Calu3 (cell line): ENCODE results near the gene CDCP2. TPM values are rescaled to one million over a fixed set of nuclear protein-coding genes. Genes with fewer than 3 reads are reported as not detected.

ENCODE experiments used
- BruUV-seq: library from RNA; stranded (reverse); fragments of 400-500 nt; replicated peaks from 2 replicates; lab custom pipeline; 2021; lab: Mats Ljungman, UMichigan
- CTCF ChIA-PET: fragments of 300-600 bp; sonication (Branson Sonifier 250); formaldehyde crosslinking; loops from one replicate; lab custom pipeline; 2022; ENCODE audit warnings: antibody characterized with exemption; lab: Charles Lee
- DNase-seq: peaks from one replicate; pipeline ENCODE4 v3.0.0; 2022
- H3K27ac Mint-ChIP-seq: one replicate; pipeline ENCODE4 v1.8.0; 2022; ENCODE audit warnings: mixed read lengths; ENCODE audit not compliant: unreplicated experiment
- H3K27me3 Mint-ChIP-seq: one replicate; pipeline ENCODE4 v1.8.0; 2022; ENCODE audit warnings: mixed read lengths; ENCODE audit not compliant: unreplicated experiment
- H3K36me3 Mint-ChIP-seq: one replicate; pipeline ENCODE4 v1.8.0; 2022; ENCODE audit warnings: mild to moderate bottlenecking, moderate library complexity, mixed read lengths; ENCODE audit not compliant: insufficient read depth, unreplicated experiment
- H3K4me1 Mint-ChIP-seq: one replicate; pipeline ENCODE4 v1.8.0; 2022; ENCODE audit warnings: mild to moderate bottlenecking, low read depth, mixed read lengths; ENCODE audit not compliant: unreplicated experiment
- H3K4me3 Mint-ChIP-seq: one replicate; pipeline ENCODE4 v1.8.0; 2022; ENCODE audit warnings: mild to moderate bottlenecking, low read depth, moderate library complexity, mixed read lengths; ENCODE audit not compliant: unreplicated experiment
- H3K9me3 Mint-ChIP-seq: one replicate; pipeline ENCODE4 v1.8.0; 2022; ENCODE audit warnings: low read depth, mixed read lengths; ENCODE audit not compliant: unreplicated experiment
- intact Hi-C: fragments of 100-400 bp; cut with micrococcal nuclease; formaldehyde crosslinking; loops from one replicate; pipeline ENCODE4 v1.10.0; 2022; ENCODE audit not compliant: unreplicated experiment
- total RNA-seq: library from RNA; stranded (reverse); gene quantifications from 2 replicates; pipeline ENCODE4 v1.2.3, GENCODE V29; 2022
- TF ChIP-seq, protein P1 (sequence below): fragments of 200-600 bp; IDR thresholded peaks from one replicate; pipeline ENCODE4 v1.8.0; 2022; ENCODE audit warnings: antibody characterized with exemption; ENCODE audit not compliant: unreplicated experiment

Gene CDCP2
- total RNA-seq, 1 experiment from 2014 or later: not detected

DNA sequence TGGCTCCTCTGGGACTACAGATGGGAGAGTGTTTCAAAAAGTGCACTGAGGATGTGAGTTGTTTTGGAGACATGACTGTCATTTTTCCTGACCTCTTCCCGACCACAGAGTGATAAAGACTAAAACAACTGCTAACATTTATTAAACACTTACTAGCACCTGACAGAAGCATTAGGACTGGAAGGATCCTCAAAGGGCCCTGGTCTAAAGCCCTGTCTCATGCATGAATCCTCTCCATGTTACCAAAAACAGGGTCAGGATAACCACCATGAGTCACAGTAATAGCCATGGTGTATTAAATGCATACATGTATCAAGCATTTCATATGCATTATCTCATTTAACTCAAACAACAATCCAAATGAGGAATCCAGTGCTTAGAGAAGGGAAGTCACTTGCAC, 35.5 kb upstream of the CDCP2 start:
- CTCF ChIA-PET: no interaction called here
- Mint-ChIP-seq H3K9me3 (no peaks in the 10 kb centered on the region), H3K36me3 (no peaks in the 10 kb centered on the region), H3K4me1 (no peaks in the 10 kb centered on the region), H3K27me3 (no peaks in the 10 kb centered on the region), H3K27ac (no peak overlapping the region), H3K4me3 (no peak overlapping the region)
- BruUV-seq: no TSS peak
- DNase-seq: no peak
- intact Hi-C loops: no loop called here
- TF ChIP-seq, protein P1, sequence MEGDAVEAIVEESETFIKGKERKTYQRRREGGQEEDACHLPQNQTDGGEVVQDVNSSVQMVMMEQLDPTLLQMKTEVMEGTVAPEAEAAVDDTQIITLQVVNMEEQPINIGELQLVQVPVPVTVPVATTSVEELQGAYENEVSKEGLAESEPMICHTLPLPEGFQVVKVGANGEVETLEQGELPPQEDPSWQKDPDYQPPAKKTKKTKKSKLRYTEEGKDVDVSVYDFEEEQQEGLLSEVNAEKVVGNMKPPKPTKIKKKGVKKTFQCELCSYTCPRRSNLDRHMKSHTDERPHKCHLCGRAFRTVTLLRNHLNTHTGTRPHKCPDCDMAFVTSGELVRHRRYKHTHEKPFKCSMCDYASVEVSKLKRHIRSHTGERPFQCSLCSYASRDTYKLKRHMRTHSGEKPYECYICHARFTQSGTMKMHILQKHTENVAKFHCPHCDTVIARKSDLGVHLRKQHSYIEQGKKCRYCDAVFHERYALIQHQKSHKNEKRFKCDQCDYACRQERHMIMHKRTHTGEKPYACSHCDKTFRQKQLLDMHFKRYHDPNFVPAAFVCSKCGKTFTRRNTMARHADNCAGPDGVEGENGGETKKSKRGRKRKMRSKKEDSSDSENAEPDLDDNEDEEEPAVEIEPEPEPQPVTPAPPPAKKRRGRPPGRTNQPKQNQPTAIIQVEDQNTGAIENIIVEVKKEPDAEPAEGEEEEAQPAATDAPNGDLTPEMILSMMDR: no peak

- CTCF ChIA-PET: interaction anchor here (1.4 kb wide), 1 partner anchor 14 kb away, joined by 3 read pairs; the partner anchor contains the start of genes CYB5RL and MRPL37
- BruUV-seq: no TSS peak
- H3K4me1 Mint-ChIP-seq: no peaks in the 10 kb centered on the region
- DNase-seq: no peak
- H3K36me3 Mint-ChIP-seq: no peaks in the 10 kb centered on the region
- intact Hi-C loops: no loop called here
- H3K9me3 Mint-ChIP-seq: no peaks in the 10 kb centered on the region
- no peak overlapping the region for H3K27ac Mint-ChIP-seq
- no peak overlapping the region for H3K4me3 Mint-ChIP-seq
- TF ChIP-seq, protein P1: no peak
- H3K27me3 Mint-ChIP-seq: no peaks in the 10 kb centered on the region
Measured at GRCh38 chr1:54186056-54186455, 33.3 kb upstream of the CDCP2 start.

DNA sequence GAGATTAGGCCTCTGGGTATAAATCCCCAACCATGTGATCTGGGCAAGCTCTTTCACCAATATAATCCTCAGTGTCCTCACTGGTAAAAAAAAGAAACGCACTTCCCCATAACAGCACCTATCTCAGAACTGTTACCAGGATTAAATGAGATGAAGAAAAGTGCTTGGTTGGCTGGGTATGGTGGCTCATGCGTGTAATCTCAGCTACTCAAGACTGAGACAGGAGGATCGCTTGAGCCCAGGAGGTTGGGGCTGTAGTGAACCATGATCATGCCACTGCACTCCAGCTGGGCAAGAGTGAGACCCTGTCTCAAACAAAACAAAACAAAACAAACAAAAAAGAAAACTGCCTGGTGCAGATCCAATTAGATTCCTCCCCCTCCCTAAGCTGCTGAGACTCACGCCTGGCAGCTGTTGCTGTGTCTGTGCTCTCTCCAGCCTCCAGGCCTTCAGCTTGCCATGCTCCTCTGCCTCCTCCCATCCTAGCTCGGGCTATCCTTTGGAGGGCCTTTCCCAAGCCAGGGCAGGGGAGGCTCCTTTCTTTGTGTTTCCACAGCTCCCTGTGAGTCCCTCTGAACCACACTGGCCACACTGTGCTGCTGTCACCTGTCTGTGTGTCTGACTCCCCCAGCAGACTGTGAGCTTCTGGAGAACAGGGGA, 28.0 kb upstream of the CDCP2 start:
- TF ChIP-seq, protein P1: no peak
- H3K9me3 Mint-ChIP-seq: no peaks in the 10 kb centered on the region
- no peak for DNase-seq
- intact Hi-C loops: no loop called here
- BruUV-seq: no TSS peak
- H3K27ac Mint-ChIP-seq: no peak overlapping the region
- CTCF ChIA-PET: interaction anchor here (1.2 kb wide), 1 partner anchor 19 kb away, joined by 4 read pairs; the partner anchor contains the start of genes CYB5RL and MRPL37
- H3K36me3 Mint-ChIP-seq: no peaks in the 10 kb centered on the region
- no peaks in the 10 kb centered on the region for H3K27me3 Mint-ChIP-seq
- H3K4me1 Mint-ChIP-seq: no peaks in the 10 kb centered on the region
- no peak overlapping the region for H3K4me3 Mint-ChIP-seq

DNA sequence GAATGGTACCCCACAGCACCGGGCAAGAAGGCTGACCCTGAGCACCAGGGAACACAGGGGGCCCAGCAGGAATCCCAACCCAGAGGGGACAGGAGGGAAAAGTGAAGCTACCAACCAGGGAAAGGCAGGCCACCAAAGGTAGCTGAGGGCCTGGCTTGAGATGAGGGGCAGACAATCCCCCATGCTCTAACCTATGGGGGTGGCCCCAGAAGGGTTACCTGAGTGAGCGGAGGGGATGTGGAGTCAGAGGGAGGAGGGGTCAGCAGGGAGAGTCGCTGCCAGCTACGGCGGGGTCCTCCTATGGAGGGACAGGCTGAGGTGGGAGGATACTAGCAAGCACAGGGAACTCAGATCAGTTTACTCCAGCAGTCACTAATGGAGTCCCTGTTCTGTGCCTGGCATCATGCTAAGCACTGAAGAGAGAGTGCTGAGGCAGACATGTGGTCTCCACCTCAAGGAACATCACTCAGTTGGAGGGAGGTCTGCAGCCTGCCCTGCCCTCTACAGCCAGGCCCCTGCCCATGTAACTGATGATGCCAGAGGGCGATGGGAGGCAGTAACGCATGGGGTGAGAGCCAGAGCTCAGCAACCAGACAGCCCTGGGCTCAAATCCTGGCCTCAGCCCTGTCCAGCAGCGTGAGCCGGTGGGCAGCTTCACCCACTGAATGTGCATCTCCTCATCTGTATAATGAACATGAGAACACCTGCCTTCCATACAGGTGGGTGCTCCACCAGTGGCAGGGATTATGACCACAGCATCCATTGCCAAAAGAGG, 25.7 kb upstream of the CDCP2 start:
- Mint-ChIP-seq H3K9me3 (no peaks in the 10 kb centered on the region), H3K27me3 (no peaks in the 10 kb centered on the region), H3K36me3 (no peaks in the 10 kb centered on the region), H3K4me3 (no peak overlapping the region), H3K27ac (no peak overlapping the region), H3K4me1 (no peaks in the 10 kb centered on the region)
- no TSS peak for BruUV-seq
- no peak for DNase-seq
- TF ChIP-seq, protein P1: no peak
- intact Hi-C loops: no loop called here
- CTCF ChIA-PET: no interaction called here
